HG03066 (cell line): ENCODE measurements around the gene ATP11B.
"Not testable (repeated sequence)": the region's sequence is repeated elsewhere in the genome, so short reads cannot be mapped to it uniquely, and the experiment has no call there.

Experiments used
- ATAC-seq: cut with Tn5 transposase; IDR thresholded peaks from one replicate; pipeline ENCODE4 v1.9.1; 2021; ENCODE audit warnings: low read depth; ENCODE audit not compliant: unreplicated experiment

The ATP11B gene

DNA sequence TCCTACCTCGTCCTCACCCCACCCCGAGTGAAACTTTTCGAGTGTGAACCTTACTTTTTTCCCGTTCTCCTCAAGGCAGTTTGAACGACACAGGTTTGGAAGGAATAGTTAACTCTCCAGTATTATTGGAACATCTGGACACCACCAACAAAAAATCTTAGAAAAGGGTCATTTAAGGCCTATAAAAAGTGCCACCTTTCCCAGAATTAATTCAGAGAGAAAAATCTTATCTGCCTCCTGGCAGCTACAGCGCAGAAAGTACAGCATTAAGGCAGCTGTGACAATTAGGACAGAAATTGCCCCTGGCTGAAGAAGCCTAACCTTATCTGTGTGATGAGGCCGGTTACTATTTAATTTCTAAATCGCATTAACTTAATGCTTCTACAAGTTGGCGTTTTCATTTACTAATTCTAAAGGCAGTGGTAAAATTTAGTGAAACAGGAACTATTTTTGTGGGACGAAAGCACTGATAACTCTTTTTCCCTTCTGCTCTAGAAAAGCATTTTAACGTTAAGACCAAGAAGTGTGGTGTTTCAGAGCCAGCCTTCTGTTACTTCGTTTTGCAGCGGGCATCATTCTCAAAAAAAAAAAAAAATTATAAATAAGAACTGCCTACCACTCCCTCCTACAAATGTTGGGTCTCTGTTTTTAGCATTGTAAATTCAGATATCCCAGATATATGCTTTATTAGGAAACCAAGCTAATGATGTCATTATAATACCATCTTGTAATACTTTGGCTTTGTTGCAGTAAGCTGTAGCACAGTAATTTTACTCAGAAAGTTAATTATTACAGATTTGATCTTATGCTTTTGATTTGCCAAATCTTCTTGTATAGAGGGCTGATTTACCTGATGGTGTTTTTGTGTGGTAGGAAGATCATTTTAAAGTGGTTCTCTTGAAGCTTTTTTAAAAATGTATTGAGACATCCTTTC is 1.4 kb downstream of the ATP11B start:
- ATAC-seq: no peak

DNA sequence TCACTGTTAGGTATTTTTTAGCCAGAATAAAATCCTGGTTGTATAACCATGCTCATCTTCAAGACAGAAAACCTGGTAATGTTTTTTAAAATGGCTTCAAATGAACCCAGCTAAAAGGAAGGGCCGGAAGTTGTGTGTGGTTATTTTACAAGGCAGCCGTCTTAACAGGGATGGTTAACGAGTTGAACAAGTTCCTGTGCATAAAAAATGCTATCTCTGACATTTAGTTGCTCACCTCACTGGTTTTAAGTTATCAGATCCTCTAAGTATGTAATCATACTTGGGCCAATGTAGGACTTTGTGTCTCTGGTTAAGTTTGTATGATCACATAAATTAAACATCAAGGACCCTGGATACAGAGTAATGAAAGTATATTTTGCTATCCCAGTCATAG is 2.1 kb downstream of the ATP11B start:
- peak; percentile 28 for ATAC-seq

DNA sequence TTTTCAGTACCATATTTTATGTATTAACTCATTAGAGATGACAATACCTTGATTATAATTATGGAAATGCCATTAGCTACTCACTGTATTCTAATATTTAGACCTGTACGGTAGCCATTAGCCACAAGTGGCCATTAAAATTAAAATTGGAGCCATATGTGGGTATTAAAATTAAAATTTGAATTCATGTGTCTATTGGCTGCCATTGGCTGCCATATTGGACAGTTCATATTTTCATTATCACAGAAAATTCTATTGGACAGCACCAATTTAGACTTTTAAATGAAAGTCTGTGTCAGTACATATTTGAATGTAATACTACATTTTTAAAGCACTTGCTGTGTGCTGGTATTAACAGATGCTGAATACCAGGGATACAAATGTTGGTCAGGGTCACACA is 3.0 kb downstream of the ATP11B start:
- ATAC-seq: no peak

GRCh38 chr3:182797876-182798275 is 4.6 kb downstream of the ATP11B start:
- ATAC-seq: no peak

GRCh38 chr3:182799143-182799542 is 5.8 kb downstream of the ATP11B start:
- ATAC-seq: not testable (repeated sequence)

- ATAC-seq: no peak
These were observed 7.2 kb downstream of the ATP11B start for GRCh38 chr3:182800508-182800907.

- no peak for ATAC-seq
These were observed 9.4 kb downstream of the ATP11B start for GRCh38 chr3:182802413-182803390.

GRCh38 chr3:182803596-182803995 is 10.3 kb downstream of the ATP11B start:
- no peak for ATAC-seq

- no peak for ATAC-seq
These were observed 13.8 kb downstream of the ATP11B start for GRCh38 chr3:182807061-182807460.

GRCh38 chr3:182808041-182808770 is 14.9 kb downstream of the ATP11B start:
- ATAC-seq: no peak

- ATAC-seq: no peak
These were observed 16.2 kb downstream of the ATP11B start for GRCh38 chr3:182809531-182809930.

DNA sequence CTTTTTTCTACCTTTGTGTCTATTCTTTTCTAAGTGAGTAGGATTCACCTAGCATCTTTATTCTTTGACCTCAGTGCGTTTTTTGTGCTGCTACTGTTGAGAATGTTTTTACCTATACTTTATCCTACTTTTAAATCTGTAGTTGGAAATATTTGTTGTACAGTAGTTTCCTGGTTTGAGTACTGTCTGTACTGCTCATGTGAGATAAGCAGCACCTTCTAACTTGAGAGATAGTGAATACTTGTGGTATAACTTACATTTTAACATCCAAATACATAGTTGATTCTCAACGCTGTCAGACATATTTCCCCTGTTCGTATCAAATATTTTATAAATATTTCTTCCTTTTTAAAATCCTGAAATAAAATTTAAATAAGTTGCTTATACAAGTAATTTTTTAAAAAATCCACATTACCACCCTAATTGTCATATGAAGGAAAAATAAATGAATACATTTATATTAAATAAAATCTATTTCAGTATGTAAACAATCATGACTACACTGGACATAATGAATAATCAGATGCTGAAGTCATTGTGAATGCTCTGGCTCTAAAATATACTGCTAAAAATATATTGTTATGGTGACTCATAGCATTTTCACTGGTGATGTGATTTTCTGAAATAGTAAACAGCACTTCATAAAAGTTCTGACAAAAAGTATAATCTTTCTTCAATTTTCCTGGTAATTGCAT is 17.4 kb downstream of the ATP11B start:
- ATAC-seq: no peak

- ATAC-seq: no peak
These were observed 17.9 kb downstream of the ATP11B start for GRCh38 chr3:182811269-182811596.

GRCh38 chr3:182812123-182812522 is 18.8 kb downstream of the ATP11B start:
- no peak for ATAC-seq

- no peak for ATAC-seq
These were observed 21.2 kb downstream of the ATP11B start for GRCh38 chr3:182814419-182815062.

- no peak for ATAC-seq
These were observed 22.9 kb downstream of the ATP11B start for GRCh38 chr3:182816181-182816580.

GRCh38 chr3:182818296-182818978 is 25.1 kb downstream of the ATP11B start:
- ATAC-seq: no peak

- no peak for ATAC-seq
These were observed 28.1 kb downstream of the ATP11B start for GRCh38 chr3:182821221-182821981.
